Body of pancreas (tissue), 4 donors: Measurements from ENCODE around the gene FXYD7.

Experiments used
- POLR2A ChIP-seq, 3 donors: fragments of 450-650 bp; IDR thresholded peaks; one replicate each; pipeline ENCODE4 v1.6.1; 2016; ENCODE audit warnings: antibody characterized with exemption in 3 of 3, mild to moderate bottlenecking in 2 of 3
- TF ChIP-seq, protein P1 (sequence below), 7 experiments: fragments of 450-650 bp in 4 of 7; fragments of 200-600 bp in 3 of 7; sonication (generic) in 3 of 7; IDR thresholded peaks; one replicate each; pipeline ENCODE4 v1.5.1; 2016 to 2019; ENCODE audit warnings: antibody characterized with exemption in 7 of 7

DNA sequence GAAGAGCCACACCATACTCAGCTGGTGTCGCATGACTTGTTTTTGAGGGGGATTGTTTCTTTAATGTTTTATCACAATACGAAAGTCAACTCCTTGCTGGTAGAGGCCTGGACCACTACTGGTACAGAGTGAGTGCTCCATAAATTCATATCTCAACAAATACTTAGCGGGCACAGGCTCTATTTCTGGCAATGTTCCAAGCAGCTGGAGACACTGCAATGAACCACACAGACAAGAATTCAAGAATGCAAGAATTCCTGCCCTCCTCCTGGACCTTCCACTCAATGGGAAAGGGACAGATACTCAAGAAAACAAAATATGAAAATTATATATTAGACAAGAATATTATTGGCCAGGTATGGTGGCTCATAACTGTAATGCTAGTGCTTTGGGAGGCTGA lies 6.4 kb downstream of the FXYD7 start:
- TF ChIP-seq, protein P1, sequence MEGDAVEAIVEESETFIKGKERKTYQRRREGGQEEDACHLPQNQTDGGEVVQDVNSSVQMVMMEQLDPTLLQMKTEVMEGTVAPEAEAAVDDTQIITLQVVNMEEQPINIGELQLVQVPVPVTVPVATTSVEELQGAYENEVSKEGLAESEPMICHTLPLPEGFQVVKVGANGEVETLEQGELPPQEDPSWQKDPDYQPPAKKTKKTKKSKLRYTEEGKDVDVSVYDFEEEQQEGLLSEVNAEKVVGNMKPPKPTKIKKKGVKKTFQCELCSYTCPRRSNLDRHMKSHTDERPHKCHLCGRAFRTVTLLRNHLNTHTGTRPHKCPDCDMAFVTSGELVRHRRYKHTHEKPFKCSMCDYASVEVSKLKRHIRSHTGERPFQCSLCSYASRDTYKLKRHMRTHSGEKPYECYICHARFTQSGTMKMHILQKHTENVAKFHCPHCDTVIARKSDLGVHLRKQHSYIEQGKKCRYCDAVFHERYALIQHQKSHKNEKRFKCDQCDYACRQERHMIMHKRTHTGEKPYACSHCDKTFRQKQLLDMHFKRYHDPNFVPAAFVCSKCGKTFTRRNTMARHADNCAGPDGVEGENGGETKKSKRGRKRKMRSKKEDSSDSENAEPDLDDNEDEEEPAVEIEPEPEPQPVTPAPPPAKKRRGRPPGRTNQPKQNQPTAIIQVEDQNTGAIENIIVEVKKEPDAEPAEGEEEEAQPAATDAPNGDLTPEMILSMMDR (IDR thresholded peaks at IDR 0.05) = no peak
- no peak for TF ChIP-seq POLR2A (IDR thresholded peaks at IDR 0.05)
